ENCODE measurements around the gene SCD5.

DNA sequence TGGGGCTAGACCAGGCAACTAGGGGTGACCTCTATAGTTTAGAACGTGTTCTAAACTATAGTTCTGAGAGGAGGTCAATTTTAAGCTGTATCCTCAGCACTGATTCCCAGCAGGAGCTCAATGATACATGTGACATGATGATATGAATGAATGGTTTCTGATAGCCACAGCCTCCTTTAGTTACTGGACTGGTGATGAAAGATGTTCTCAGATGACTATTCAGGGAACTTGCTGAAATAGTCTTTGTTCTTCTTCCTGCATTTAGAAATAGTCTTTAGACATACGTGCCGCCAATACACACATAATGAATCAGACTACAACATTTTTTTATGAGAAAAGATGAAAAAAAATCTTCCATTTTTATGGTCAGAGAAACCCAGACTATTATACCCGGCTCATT, 120.5 kb downstream of the SCD5 start:
- TF ChIP-seq, protein P1, sequence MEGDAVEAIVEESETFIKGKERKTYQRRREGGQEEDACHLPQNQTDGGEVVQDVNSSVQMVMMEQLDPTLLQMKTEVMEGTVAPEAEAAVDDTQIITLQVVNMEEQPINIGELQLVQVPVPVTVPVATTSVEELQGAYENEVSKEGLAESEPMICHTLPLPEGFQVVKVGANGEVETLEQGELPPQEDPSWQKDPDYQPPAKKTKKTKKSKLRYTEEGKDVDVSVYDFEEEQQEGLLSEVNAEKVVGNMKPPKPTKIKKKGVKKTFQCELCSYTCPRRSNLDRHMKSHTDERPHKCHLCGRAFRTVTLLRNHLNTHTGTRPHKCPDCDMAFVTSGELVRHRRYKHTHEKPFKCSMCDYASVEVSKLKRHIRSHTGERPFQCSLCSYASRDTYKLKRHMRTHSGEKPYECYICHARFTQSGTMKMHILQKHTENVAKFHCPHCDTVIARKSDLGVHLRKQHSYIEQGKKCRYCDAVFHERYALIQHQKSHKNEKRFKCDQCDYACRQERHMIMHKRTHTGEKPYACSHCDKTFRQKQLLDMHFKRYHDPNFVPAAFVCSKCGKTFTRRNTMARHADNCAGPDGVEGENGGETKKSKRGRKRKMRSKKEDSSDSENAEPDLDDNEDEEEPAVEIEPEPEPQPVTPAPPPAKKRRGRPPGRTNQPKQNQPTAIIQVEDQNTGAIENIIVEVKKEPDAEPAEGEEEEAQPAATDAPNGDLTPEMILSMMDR (IDR thresholded peaks at IDR 0.05; ENCODE audit: poor library complexity, severe bottlenecking): no peak
- TF ChIP-seq EP300 (conservative IDR thresholded peaks at IDR 0.05; ENCODE audit: poor library complexity, severe bottlenecking): no peak
- TF ChIP-seq MXI1 (conservative IDR thresholded peaks at IDR 0.05; ENCODE audit: poor library complexity, severe bottlenecking): no peak
- TF ChIP-seq EZH2 (IDR thresholded peaks at IDR 0.05; ENCODE audit: borderline replicate concordance, insufficient read depth, low read length, poor library complexity, severe bottlenecking): no peak
- TF ChIP-seq, protein P2, sequence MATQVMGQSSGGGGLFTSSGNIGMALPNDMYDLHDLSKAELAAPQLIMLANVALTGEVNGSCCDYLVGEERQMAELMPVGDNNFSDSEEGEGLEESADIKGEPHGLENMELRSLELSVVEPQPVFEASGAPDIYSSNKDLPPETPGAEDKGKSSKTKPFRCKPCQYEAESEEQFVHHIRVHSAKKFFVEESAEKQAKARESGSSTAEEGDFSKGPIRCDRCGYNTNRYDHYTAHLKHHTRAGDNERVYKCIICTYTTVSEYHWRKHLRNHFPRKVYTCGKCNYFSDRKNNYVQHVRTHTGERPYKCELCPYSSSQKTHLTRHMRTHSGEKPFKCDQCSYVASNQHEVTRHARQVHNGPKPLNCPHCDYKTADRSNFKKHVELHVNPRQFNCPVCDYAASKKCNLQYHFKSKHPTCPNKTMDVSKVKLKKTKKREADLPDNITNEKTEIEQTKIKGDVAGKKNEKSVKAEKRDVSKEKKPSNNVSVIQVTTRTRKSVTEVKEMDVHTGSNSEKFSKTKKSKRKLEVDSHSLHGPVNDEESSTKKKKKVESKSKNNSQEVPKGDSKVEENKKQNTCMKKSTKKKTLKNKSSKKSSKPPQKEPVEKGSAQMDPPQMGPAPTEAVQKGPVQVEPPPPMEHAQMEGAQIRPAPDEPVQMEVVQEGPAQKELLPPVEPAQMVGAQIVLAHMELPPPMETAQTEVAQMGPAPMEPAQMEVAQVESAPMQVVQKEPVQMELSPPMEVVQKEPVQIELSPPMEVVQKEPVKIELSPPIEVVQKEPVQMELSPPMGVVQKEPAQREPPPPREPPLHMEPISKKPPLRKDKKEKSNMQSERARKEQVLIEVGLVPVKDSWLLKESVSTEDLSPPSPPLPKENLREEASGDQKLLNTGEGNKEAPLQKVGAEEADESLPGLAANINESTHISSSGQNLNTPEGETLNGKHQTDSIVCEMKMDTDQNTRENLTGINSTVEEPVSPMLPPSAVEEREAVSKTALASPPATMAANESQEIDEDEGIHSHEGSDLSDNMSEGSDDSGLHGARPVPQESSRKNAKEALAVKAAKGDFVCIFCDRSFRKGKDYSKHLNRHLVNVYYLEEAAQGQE (IDR thresholded peaks at IDR 0.05; ENCODE audit: borderline replicate concordance): no peak
- TF ChIP-seq POLR2AphosphoS5 (IDR thresholded peaks at IDR 0.05): no peak
- no peak for TF ChIP-seq RAD21 (conservative IDR thresholded peaks at IDR 0.05)
- TF ChIP-seq TAF1 (IDR thresholded peaks at IDR 0.05; ENCODE audit: low read depth): no peak
- TF ChIP-seq SMC3 (conservative IDR thresholded peaks at IDR 0.05; ENCODE audit: poor library complexity): no peak

All from neural cell (in vitro differentiated cells).